Mesendoderm (in vitro differentiated cells): ENCODE results near the gene CSNK2A1. TPM values are rescaled to one million over a fixed set of nuclear protein-coding genes. Genes with fewer than 3 reads are reported as not detected.

Experiments
- DNase-seq: peaks from one replicate; pipeline ENCODE4 v3.0.0; 2013
- H2AK5ac ChIP-seq: 2 replicates; pipeline ENCODE4 v1.6.1; 2013; ENCODE audit warnings: low read length, inconsistent platforms
- H2BK120ac ChIP-seq: 2 replicates; pipeline ENCODE4 v1.6.1; 2013; ENCODE audit warnings: low read depth, mild to moderate bottlenecking, low read length, moderate library complexity, mixed read lengths
- H2BK15ac ChIP-seq: replicated peaks from 2 replicates; pipeline ENCODE4 v1.6.1; 2013; ENCODE audit warnings: low read depth, mild to moderate bottlenecking, moderate library complexity
- H2BK5ac ChIP-seq: 2 replicates; pipeline ENCODE4 v1.6.1; 2013; ENCODE audit warnings: low read length, inconsistent platforms
- H3K18ac ChIP-seq: 2 replicates; pipeline ENCODE4 v1.6.1; 2013; ENCODE audit warnings: mild to moderate bottlenecking, low read length, mixed read lengths
- H3K23ac ChIP-seq: one replicate; pipeline ENCODE4 v1.6.1; 2013; ENCODE audit warnings: low read length
- H3K27ac ChIP-seq: 2 replicates; pipeline ENCODE4 v1.5.1; 2013; ENCODE audit warnings: low read depth, mild to moderate bottlenecking, inconsistent platforms, low read length, moderate library complexity
- H3K27me3 ChIP-seq: 2 replicates; pipeline ENCODE4 v1.6.1; 2013; ENCODE audit warnings: low read length, control low read depth, mild to moderate bottlenecking, inconsistent platforms; ENCODE audit not compliant: insufficient read depth, poor library complexity
- H3K36me3 ChIP-seq: 2 replicates; pipeline ENCODE4 v1.6.1; 2013; ENCODE audit warnings: low read length, inconsistent platforms; ENCODE audit not compliant: control insufficient read depth, insufficient read depth
- H3K4ac ChIP-seq: one replicate; pipeline ENCODE4 v1.6.1; 2013; ENCODE audit warnings: low read depth, mild to moderate bottlenecking, low read length, moderate library complexity
- H3K4me1 ChIP-seq: 2 replicates; pipeline ENCODE4 v1.6.1; 2013; ENCODE audit warnings: low read depth, low read length, inconsistent platforms; ENCODE audit not compliant: control insufficient read depth
- H3K4me2 ChIP-seq: 2 replicates; pipeline ENCODE4 v1.6.1; 2013; ENCODE audit warnings: low read length
- H3K4me3 ChIP-seq: 2 replicates; pipeline ENCODE4 v1.5.1; 2013; ENCODE audit warnings: mild to moderate bottlenecking, low read length
- H3K56ac ChIP-seq: one replicate; pipeline ENCODE4 v1.6.1; 2013; ENCODE audit warnings: low read length
- H3K79me1 ChIP-seq: 2 replicates; pipeline ENCODE4 v1.6.1; 2013; ENCODE audit warnings: low read length, inconsistent platforms
- H3K79me2 ChIP-seq: 2 replicates; pipeline ENCODE4 v1.6.1; 2013; ENCODE audit warnings: mild to moderate bottlenecking, low read length; ENCODE audit not compliant: control insufficient read depth, insufficient read depth
- H3K9ac ChIP-seq: 2 replicates; pipeline ENCODE4 v1.6.1; 2013; ENCODE audit warnings: low read length, inconsistent platforms
- H4K5ac ChIP-seq: one replicate; pipeline ENCODE4 v1.6.1; 2013; ENCODE audit warnings: low read length
- H4K8ac ChIP-seq: one replicate; pipeline ENCODE4 v1.6.1; 2013; ENCODE audit warnings: low read depth, mild to moderate bottlenecking, control low read depth, low read length, moderate library complexity
- WGBS: extraction: QIAGEN DNeasy Blood & Tissue Kit; methylation state at CpG from one replicate; pipeline ENCODE4 v1.1.7; 2013; ENCODE audit warnings: low lambda C conversion rate, missing lambda C conversion rate; ENCODE audit not compliant: insufficient coverage; ENCODE audit errors: extremely low coverage; 5-methylcytosine and 5-hydroxymethylcytosine counted together
- small RNA-seq: library from polyadenylated mRNA; stranded (forward); fragments of <200 nt; extraction: miRNeasy Mini kit (QIAGEN cat#:217004); gene quantifications from one replicate; pipeline ENCODE3, GENCODE V24; 2013; ENCODE audit not compliant: insufficient read depth

The CSNK2A1 gene

DNA sequence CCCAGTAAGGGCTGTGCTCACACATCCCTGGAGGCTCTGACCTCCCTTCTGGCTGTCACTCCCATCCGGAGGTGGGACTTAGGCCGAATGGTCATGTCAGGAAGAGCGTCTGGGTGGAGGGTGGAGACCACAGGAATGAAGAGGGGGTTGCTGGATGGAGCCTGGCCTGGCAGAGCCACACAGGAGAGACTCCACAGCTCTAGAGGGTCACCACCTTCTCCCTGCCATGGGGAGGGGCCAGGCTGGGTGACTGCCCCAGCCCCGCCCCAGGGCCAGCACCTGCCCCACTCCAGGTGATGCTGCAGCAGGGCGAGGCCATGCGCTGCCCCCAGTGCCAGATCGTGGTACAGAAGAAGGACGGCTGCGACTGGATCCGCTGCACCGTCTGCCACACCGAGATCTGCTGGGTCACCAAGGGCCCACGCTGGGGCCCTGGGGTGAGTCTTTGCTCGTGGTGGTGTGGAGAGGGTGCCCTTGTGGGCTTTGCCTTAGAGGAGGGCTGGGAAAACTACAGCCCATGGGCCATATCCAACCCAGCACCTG, 114.9 kb downstream of the CSNK2A1 start:
- Histone ChIP-seq H2AK5ac (no peak overlapping the region), H2BK5ac (no peak overlapping the region), H3K23ac (no peak overlapping the region), H3K79me1 (no peaks in the 10 kb centered on the region), H4K8ac (no peak overlapping the region), H3K4me3 (no peak overlapping the region), H2BK120ac (no peak overlapping the region), H3K4ac (no peak overlapping the region), H3K27me3 (no peaks in the 10 kb centered on the region), H3K9ac (no peak overlapping the region), H3K56ac (no peak overlapping the region), H3K18ac (no peak overlapping the region), H3K79me2 (no peaks in the 10 kb centered on the region), H3K4me2 (no peak overlapping the region), H3K27ac (no peak overlapping the region), H2BK15ac (no peak overlapping the region), H3K4me1 (no peaks in the 10 kb centered on the region), H4K5ac (no peak overlapping the region), H3K36me3 (peaks cover 6% of the 10 kb centered on the region)
- no peak for DNase-seq
- WGBS, result no CpG with 5 or more reads among the region's 14 CpGs

DNA sequence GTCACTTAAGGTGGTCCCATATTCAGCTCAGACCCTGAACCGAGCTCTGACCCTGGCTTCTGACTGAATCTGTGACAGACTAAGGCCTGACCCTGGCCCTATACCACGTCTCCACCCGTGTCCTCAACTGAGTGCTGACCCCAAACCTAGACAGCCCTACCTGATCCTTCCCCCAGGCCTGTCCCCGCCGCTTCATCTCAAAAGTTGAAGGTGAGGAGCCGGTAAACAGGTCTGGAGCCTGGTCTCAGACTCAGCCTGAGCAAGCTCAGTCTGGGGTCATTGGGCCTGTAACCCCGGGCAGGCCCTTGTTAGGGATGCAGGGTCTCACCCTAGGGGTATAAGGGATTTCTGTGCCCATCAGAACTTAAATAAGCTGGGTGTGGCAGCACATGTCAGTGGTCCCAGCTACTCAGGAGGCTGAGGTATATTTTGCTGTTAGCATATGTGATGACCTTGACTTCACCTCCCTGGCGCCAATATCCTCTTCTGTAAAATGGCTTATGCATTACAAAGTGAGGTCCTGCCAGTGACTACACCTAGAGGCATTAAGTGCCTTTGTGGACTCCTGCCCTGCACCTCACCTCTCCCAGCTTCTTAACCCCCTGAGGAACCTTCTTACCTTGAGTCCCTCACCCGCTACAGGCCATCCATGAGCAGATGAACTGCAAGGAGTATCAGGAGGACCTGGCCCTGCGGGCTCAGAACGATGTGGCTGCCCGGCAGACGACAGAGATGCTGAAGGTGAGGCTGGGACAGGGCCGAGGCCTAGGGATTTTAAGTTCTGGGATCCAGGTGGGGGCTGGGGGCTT, 115.5 kb downstream of the CSNK2A1 start:
- Histone ChIP-seq H3K79me2 (no peaks in the 10 kb centered on the region), H3K27ac (no peak overlapping the region), H3K23ac (no peak overlapping the region), H3K27me3 (no peaks in the 10 kb centered on the region), H3K4me2 (no peak overlapping the region), H2AK5ac (no peak overlapping the region), H3K9ac (no peak overlapping the region), H3K56ac (no peak overlapping the region), H3K4me3 (no peak overlapping the region), H3K4me1 (no peaks in the 10 kb centered on the region), H3K36me3 (peaks cover 6% of the 10 kb centered on the region), H2BK15ac (no peak overlapping the region), H3K4ac (no peak overlapping the region), H2BK120ac (no peak overlapping the region), H3K18ac (no peak overlapping the region), H2BK5ac (no peak overlapping the region), H4K8ac (no peak overlapping the region), H4K5ac (no peak overlapping the region), H3K79me1 (no peaks in the 10 kb centered on the region)
- no CpG with 5 or more reads among the region's 14 CpGs for WGBS
- DNase-seq, result no peak

DNA sequence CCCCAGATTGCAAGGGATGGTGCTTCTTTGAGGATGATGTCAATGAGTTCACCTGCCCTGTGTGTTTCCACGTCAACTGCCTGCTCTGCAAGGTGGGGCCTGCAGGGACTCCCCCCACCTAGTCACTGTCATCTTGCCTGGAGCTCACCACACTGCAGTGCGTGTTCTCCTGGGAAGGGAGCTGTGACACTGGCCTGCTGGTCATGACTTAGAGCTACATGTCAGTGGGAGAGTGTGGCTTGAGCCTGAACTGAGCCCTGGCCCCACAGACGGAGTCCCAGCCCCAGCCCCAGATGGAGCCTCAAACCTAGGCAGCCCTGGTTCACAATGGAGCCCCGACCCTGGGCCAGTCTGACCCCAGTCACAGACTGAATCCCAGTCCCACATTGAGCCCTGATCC, 116.2 kb downstream of the CSNK2A1 start:
- Histone ChIP-seq H3K79me1 (no peaks in the 10 kb centered on the region), H3K9ac (no peak overlapping the region), H3K56ac (no peak overlapping the region), H3K27me3 (no peaks in the 10 kb centered on the region), H3K4me3 (no peak overlapping the region), H2BK120ac (no peak overlapping the region), H3K4me1 (no peaks in the 10 kb centered on the region), H3K36me3 (peaks cover 6% of the 10 kb centered on the region), H3K27ac (no peak overlapping the region), H2AK5ac (no peak overlapping the region), H4K5ac (no peak overlapping the region), H3K4ac (no peak overlapping the region), H2BK15ac (no peak overlapping the region), H3K4me2 (no peak overlapping the region), H4K8ac (no peak overlapping the region), H3K23ac (no peak overlapping the region), H3K79me2 (no peaks in the 10 kb centered on the region), H2BK5ac (no peak overlapping the region), H3K18ac (no peak overlapping the region)
- DNase-seq, result no peak
- no CpG with 5 or more reads among the region's 4 CpGs for WGBS

DNA sequence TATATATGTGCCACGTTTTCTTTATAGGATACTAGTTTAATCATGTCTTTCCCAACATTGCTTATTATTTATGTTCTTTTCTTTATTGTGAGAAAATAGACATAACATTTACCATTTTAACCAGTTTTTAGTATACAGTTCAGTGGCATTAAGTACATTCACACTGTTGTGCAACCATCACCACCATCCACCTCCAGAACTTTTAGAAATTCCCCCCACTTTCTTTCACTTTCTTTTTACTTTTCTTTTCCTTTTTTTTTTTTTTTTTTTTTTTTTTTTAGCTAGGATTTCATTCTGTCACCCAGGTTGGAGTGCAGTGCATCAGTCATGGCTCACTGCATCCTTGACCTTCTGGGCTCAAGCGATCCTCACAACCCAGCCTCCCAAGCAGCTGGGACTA, 117.0 kb downstream of the CSNK2A1 start:
- Histone ChIP-seq H2BK15ac (no peak overlapping the region), H2BK120ac (no peak overlapping the region), H3K56ac (no peak overlapping the region), H2AK5ac (no peak overlapping the region), H4K5ac (no peak overlapping the region), H3K4me3 (no peak overlapping the region), H3K79me2 (no peaks in the 10 kb centered on the region), H3K9ac (no peak overlapping the region), H3K23ac (no peak overlapping the region), H3K27ac (no peak overlapping the region), H3K27me3 (no peaks in the 10 kb centered on the region), H3K4me1 (no peaks in the 10 kb centered on the region), H2BK5ac (no peak overlapping the region), H4K8ac (no peak overlapping the region), H3K36me3 (peaks cover 6% of the 10 kb centered on the region), H3K4me2 (no peak overlapping the region), H3K79me1 (no peaks in the 10 kb centered on the region), H3K4ac (no peak overlapping the region), H3K18ac (no peak overlapping the region)
- WGBS, result no CpG with 5 or more reads among the region's 2 CpGs
- DNase-seq, result no peak

Small RNA genes lying within 50 kb of the gene (small RNA-seq; reads per million reads assigned to genes)
- gene RF00019, result not detected
